HCT116 (cell line): Measurements from ENCODE around the gene UBE3B. TPM values are rescaled to one million over a fixed set of nuclear protein-coding genes. Genes with fewer than 3 reads are reported as not detected.

ENCODE experiments used
- ATAC-seq: fragments of 200-7000 bp; cut with Tn5 transposase; 2 replicates; pipeline ENCODE4 v1.9.1; 2020; ENCODE audit warnings: mild to moderate bottlenecking, moderate library complexity
- BruUV-seq: library from RNA; stranded (reverse); fragments of 400-500 nt; replicated peaks from 2 replicates; lab custom pipeline; 2021; lab: Mats Ljungman, UMichigan
- CTCF ChIA-PET: fragments of 300-600 bp; sonication (Branson Sonifier 250); formaldehyde crosslinking; loops from one replicate; lab custom pipeline; 2021; ENCODE audit warnings: antibody characterized with exemption; lab: Charles Lee
- POLR2A ChIA-PET: fragments of 300-600, 350-600 bp; sonication (Branson Sonifier 250); formaldehyde crosslinking; loops from one replicate; lab custom pipeline; 2021; ENCODE audit warnings: antibody characterized with exemption; lab: Charles Lee
- RAD21 ChIA-PET, 2 experiments: fragments of 300-600 bp; sonication (Branson Sonifier 250); formaldehyde crosslinking; loops; one replicate each; lab custom pipeline; 2023; ENCODE audit warnings: low total read pairs in 2 of 2; ENCODE audit not compliant: uncharacterized antibody in 2 of 2, unreplicated experiment in 2 of 2, low non-redundant PET in 1 of 2; lab: Charles Lee
- DNase-seq: peaks from one replicate; pipeline ENCODE4 v3.0.0-alpha.2; 2010; ENCODE audit warnings: low read depth, low spot score
- H2AFZ ChIP-seq: fragments of 200-600 bp; shearing (Covaris generic), sonication (generic); 2 replicates; pipeline ENCODE4 v1.6.1; 2017; ENCODE audit warnings: low read depth, mixed run types, mixed read lengths, antibody characterized with exemption, low read length; ENCODE audit not compliant: poor library complexity, severe bottlenecking
- H3K27ac ChIP-seq: 2 replicates; pipeline ENCODE4 v1.5.1; 2012; ENCODE audit warnings: low read depth, low read length
- H3K27me3 ChIP-seq: fragments of 200-600 bp; sonication (generic); 2 replicates; pipeline ENCODE4 v1.6.1; 2016; ENCODE audit warnings: mixed run types, low read length, mixed read lengths; ENCODE audit not compliant: insufficient read depth
- H3K36me3 ChIP-seq, 2 experiments: fragments of 200-500 bp in 1 of 2; fragments of 200-600 bp in 1 of 2; sonication (Bioruptor generic) in 1 of 2; sonication (generic) in 1 of 2; 2 replicates each; pipeline versions ENCODE4 v1.5.1 to v1.6.1; 2014 to 2016; ENCODE audit warnings: low read length in 2 of 2, inconsistent platforms in 1 of 2, mixed read lengths in 1 of 2, mixed run types in 1 of 2; ENCODE audit not compliant: insufficient read depth in 2 of 2, control insufficient read depth in 1 of 2
- H3K4me1 ChIP-seq, 2 experiments: fragments of 200-600 bp in 1 of 2; sonication (generic) in 1 of 2; 2 replicates each; pipeline versions ENCODE4 v1.5.1 to v1.6.1; 2012 to 2017; ENCODE audit warnings: low read length in 2 of 2, inconsistent platforms in 1 of 2, mild to moderate bottlenecking in 1 of 2, mixed read lengths in 1 of 2, mixed run types in 1 of 2, moderate library complexity in 1 of 2; ENCODE audit not compliant: insufficient read depth in 2 of 2, control insufficient read depth in 1 of 2
- H3K4me2 ChIP-seq: fragments of 200-600 bp; sonication (generic); 2 replicates; pipeline ENCODE4 v1.6.1; 2017; ENCODE audit warnings: mixed run types, low read length, mixed read lengths
- H3K4me3 ChIP-seq, 2 experiments: fragments of 200-600 bp in 1 of 2; sonication (generic) in 1 of 2; replicated peaks in 1 of 2; 2 replicates each; pipeline ENCODE4 v1.5.1; 2011 to 2016; ENCODE audit warnings: low read length in 2 of 2, control low read depth in 1 of 2, low read depth in 1 of 2, mild to moderate bottlenecking in 1 of 2, mixed read lengths in 1 of 2, mixed run types in 1 of 2
- H3K79me2 ChIP-seq: fragments of 200-600 bp; sonication (generic); 2 replicates; pipeline ENCODE4 v1.6.1; 2017; ENCODE audit warnings: mild to moderate bottlenecking, mixed run types, low read length, moderate library complexity, mixed read lengths; ENCODE audit not compliant: insufficient read depth
- H3K9ac ChIP-seq: fragments of 200-600 bp; sonication (generic); 2 replicates; pipeline ENCODE4 v1.6.1; 2016; ENCODE audit warnings: low read length, mixed read lengths
- H3K9me2 ChIP-seq: fragments of 200-600 bp; sonication (generic), shearing (Covaris generic); 2 replicates; pipeline ENCODE4 v1.6.1; 2017; ENCODE audit warnings: mixed run types, mild to moderate bottlenecking, moderate library complexity; ENCODE audit not compliant: insufficient read depth
- H3K9me3 ChIP-seq, 2 experiments: fragments of 200-500 bp in 1 of 2; fragments of 200-600 bp in 1 of 2; sonication (Bioruptor generic) in 1 of 2; sonication (generic) in 1 of 2; 2 replicates each; pipeline ENCODE4 v1.6.1; 2014 to 2017; ENCODE audit warnings: low read length in 2 of 2, mixed read lengths in 2 of 2, inconsistent platforms in 1 of 2, low read depth in 1 of 2, mild to moderate bottlenecking in 1 of 2, mixed run types in 1 of 2, moderate library complexity in 1 of 2; ENCODE audit not compliant: control insufficient read depth in 1 of 2, insufficient read depth in 1 of 2
- H4K20me1 ChIP-seq: fragments of 200-600 bp; sonication (generic), shearing (Covaris generic); 2 replicates; pipeline ENCODE4 v1.6.1; 2017; ENCODE audit warnings: mixed run types, mild to moderate bottlenecking, moderate library complexity; ENCODE audit not compliant: insufficient read depth
- ATF3 ChIP-seq: IDR thresholded peaks from 2 replicates; pipeline ENCODE4 v1.6.1; 2012
- CBX3 ChIP-seq: IDR thresholded peaks from 2 replicates; pipeline ENCODE4 v1.6.1; 2012; ENCODE audit warnings: low read depth
- CEBPB ChIP-seq: IDR thresholded peaks from 2 replicates; pipeline ENCODE4 v1.6.1; 2012; ENCODE audit warnings: low read depth
- CTCF ChIP-seq, 3 experiments: fragments of 200-600 bp in 1 of 3; sonication (generic) in 1 of 3; IDR thresholded peaks in 2 of 3; conservative IDR thresholded peaks in 1 of 3; 2 replicates each; pipeline ENCODE4 v1.5.1; 2012 to 2017; ENCODE audit warnings: low read depth in 2 of 3, low read length in 2 of 3, antibody characterized with exemption in 1 of 3, borderline replicate concordance in 1 of 3, control low read depth in 1 of 3, mild to moderate bottlenecking in 1 of 3, mixed read lengths in 1 of 3, mixed run types in 1 of 3, moderate library complexity in 1 of 3; ENCODE audit not compliant: insufficient read depth in 1 of 3
- EGR1 ChIP-seq: IDR thresholded peaks from 2 replicates; pipeline ENCODE4 v1.6.1; 2012; ENCODE audit warnings: low read depth
- ELF1 ChIP-seq: IDR thresholded peaks from 2 replicates; pipeline ENCODE4 v1.6.1; 2012; ENCODE audit warnings: low read depth, borderline replicate concordance
- EZH2 ChIP-seq: fragments of 200-600 bp; sonication (generic); IDR thresholded peaks from 2 replicates; pipeline ENCODE4 v1.6.1; 2017; ENCODE audit warnings: antibody characterized with exemption, mixed run types
- EZH2phosphoT487 ChIP-seq: fragments of 200-600 bp; IDR thresholded peaks from 2 replicates; pipeline ENCODE4 v1.6.1; 2018; ENCODE audit warnings: antibody characterized with exemption, borderline replicate concordance
- JUND ChIP-seq: IDR thresholded peaks from 2 replicates; pipeline ENCODE4 v1.6.1; 2012
- POLR2A ChIP-seq: IDR thresholded peaks from 2 replicates; pipeline ENCODE4 v1.7.0; 2011; ENCODE audit warnings: borderline replicate concordance; ENCODE audit not compliant: insufficient read depth, insufficient read length; ENCODE audit errors: extremely low read depth
- RAD21 ChIP-seq: IDR thresholded peaks from 2 replicates; pipeline ENCODE4 v1.6.1; 2012; ENCODE audit warnings: low read depth, mild to moderate bottlenecking
- REST ChIP-seq: IDR thresholded peaks from 2 replicates; pipeline ENCODE4 v1.6.1; 2012; ENCODE audit warnings: low read depth
- SIN3A ChIP-seq: IDR thresholded peaks from 2 replicates; pipeline ENCODE4 v1.6.1; 2012; ENCODE audit warnings: low read depth
- SP1 ChIP-seq: IDR thresholded peaks from 2 replicates; pipeline ENCODE4 v1.6.1; 2012; ENCODE audit warnings: low read depth
- TCF7L2 ChIP-seq: IDR thresholded peaks from 2 replicates; pipeline ENCODE4 v1.7.0; 2011; ENCODE audit warnings: borderline replicate concordance, inconsistent platforms; ENCODE audit not compliant: insufficient read depth, insufficient read length; ENCODE audit errors: extremely low read depth
- ZFX ChIP-seq: fragments of 450-650 bp; IDR thresholded peaks from 2 replicates; pipeline ENCODE4 v1.6.1; 2017
- ZNF274 ChIP-seq: fragments of 200-500 bp; sonication (Bioruptor generic); IDR thresholded peaks from 2 replicates; pipeline ENCODE4 v1.6.1; 2014; ENCODE audit warnings: mild to moderate bottlenecking, low read depth, low read length, inconsistent platforms
- intact Hi-C: fragments of 100-400 bp; cut with micrococcal nuclease; formaldehyde crosslinking; loops from 2 replicates; pipeline ENCODE4 v1.10.0; 2022
- total RNA-seq: library from RNA; stranded (reverse); gene quantifications from one replicate; pipeline ENCODE4 v1.2.1, GENCODE V29; 2021; ENCODE audit not compliant: unreplicated experiment

Gene UBE3B
- total RNA-seq, 1 experiment from 2014 or later = 28.9 TPM

- no peak for DNase-seq
- H3K4me1 ChIP-seq = peaks cover 4 to 9% of the 10 kb centered on the region in 2 experiments
- no peak for TF ChIP-seq POLR2A
- TF ChIP-seq REST = no peak
- TF ChIP-seq EZH2 = no peak
- TF ChIP-seq RAD21 = no peak
- TF ChIP-seq ELF1 = no peak
- no peak for TF ChIP-seq ATF3
- TF ChIP-seq JUND = no peak
- no peak for TF ChIP-seq CEBPB
- H3K4me2 ChIP-seq = no peak overlapping the region
- H3K27ac ChIP-seq = no peak overlapping the region
- RAD21 ChIA-PET = no interaction called here
- ATAC-seq = no peak
- no TSS peak for BruUV-seq
- no peak overlapping the region for H3K4me3 ChIP-seq
- CTCF ChIA-PET = no interaction called here
- intact Hi-C loops = no loop called here
- no peaks in the 10 kb centered on the region for H3K9me3 ChIP-seq
- no peaks in the 10 kb centered on the region for H3K27me3 ChIP-seq
- POLR2A ChIA-PET = no interaction called here
- H3K9me2 ChIP-seq = no peaks in the 10 kb centered on the region
- H4K20me1 ChIP-seq = no peaks in the 10 kb centered on the region
- H3K9ac ChIP-seq = no peak overlapping the region
- H2AFZ ChIP-seq = no peak overlapping the region
- peaks cover 13% of the 10 kb centered on the region for H3K79me2 ChIP-seq
- H3K36me3 ChIP-seq = peaks cover 17 to 18% of the 10 kb centered on the region in 2 experiments
Measured at GRCh38 chr12:109482894-109483293, 5.5 kb downstream of the UBE3B start.

GRCh38 chr12:109483346-109483745 lies 5.9 kb downstream of the UBE3B start:
- ChIA-PET RAD21 (no interaction called here), POLR2A (no interaction called here)
- intact Hi-C loops = no loop called here
- TF ChIP-seq SP1 (no peak), ZFX (no peak), EGR1 (no peak), ATF3 (no peak), ZNF274 (no peak), EZH2phosphoT487 (no peak), TCF7L2 (no peak), ELF1 (no peak), POLR2A (no peak), RAD21 (no peak), SIN3A (no peak), CTCF (IDR thresholded peaks at IDR 0.05 in 2 of 3, conservative IDR thresholded peaks at IDR 0.05 in 1 of 3; ENCODE audit: borderline replicate concordance in 1 of 3, insufficient read depth in 1 of 3, low read depth in 2 of 3, low read length in 2 of 3) (no peak), CBX3 (no peak)

More at GRCh38 chr12:109483346-109483745, 5.9 kb downstream of the UBE3B start:
- BruUV-seq = no TSS peak
- Histone ChIP-seq H3K4me2 (no peak overlapping the region), H4K20me1 (no peaks in the 10 kb centered on the region), H3K27ac (no peak overlapping the region), H3K36me3 (peaks cover 21% of the 10 kb centered on the region in 2 experiments), H3K9me3 (no peaks in the 10 kb centered on the region), H3K9me2 (no peaks in the 10 kb centered on the region), H3K27me3 (no peaks in the 10 kb centered on the region), H3K9ac (no peak overlapping the region), H3K4me1 (peaks cover 4 to 6% of the 10 kb centered on the region in 2 experiments), H2AFZ (no peak overlapping the region), H3K4me3 (no peak overlapping the region), H3K79me2 (peaks cover 9% of the 10 kb centered on the region)
- DNase-seq (no peak), ATAC-seq (no peak)
- CTCF ChIA-PET = no interaction called here
